OCI-LY7 (cell line): ENCODE data around the gene BICDL1.

Experiments
- EZH2phosphoT487 ChIP-seq: fragments of 200-600 bp; sonication (generic); IDR thresholded peaks from 2 replicates; pipeline ENCODE4 v1.6.1; 2018; ENCODE audit warnings: low read depth, borderline replicate concordance, mild to moderate bottlenecking, mixed run types, antibody characterized with exemption, low read length, moderate library complexity, mixed read lengths
- TF ChIP-seq, protein P1 (sequence below): fragments of 200-600 bp; sonication (generic); conservative IDR thresholded peaks from 2 replicates; pipeline ENCODE4 v1.5.1; 2014; ENCODE audit warnings: mild to moderate bottlenecking, antibody characterized with exemption, low read length, moderate library complexity, mixed read lengths

DNA sequence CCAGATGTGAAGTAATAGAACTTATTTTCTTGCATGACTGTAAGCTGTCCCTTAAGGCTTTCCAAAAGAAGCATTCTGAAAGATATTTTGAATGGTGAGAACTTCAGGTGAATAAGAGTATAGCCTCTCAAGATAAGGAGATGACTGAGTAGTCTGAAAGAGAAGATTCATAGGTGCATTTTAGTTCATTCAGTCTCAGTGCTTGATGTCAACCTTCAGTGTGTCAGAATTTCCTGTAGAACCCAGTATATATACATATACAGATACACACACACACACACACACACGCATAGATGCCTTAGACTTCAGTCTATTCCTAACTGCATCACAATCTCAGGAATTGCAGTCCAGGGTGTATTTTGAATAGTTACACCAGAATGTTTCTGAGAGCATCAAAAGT is 7.4 kb downstream of the BICDL1 start:
- TF ChIP-seq, protein P1, sequence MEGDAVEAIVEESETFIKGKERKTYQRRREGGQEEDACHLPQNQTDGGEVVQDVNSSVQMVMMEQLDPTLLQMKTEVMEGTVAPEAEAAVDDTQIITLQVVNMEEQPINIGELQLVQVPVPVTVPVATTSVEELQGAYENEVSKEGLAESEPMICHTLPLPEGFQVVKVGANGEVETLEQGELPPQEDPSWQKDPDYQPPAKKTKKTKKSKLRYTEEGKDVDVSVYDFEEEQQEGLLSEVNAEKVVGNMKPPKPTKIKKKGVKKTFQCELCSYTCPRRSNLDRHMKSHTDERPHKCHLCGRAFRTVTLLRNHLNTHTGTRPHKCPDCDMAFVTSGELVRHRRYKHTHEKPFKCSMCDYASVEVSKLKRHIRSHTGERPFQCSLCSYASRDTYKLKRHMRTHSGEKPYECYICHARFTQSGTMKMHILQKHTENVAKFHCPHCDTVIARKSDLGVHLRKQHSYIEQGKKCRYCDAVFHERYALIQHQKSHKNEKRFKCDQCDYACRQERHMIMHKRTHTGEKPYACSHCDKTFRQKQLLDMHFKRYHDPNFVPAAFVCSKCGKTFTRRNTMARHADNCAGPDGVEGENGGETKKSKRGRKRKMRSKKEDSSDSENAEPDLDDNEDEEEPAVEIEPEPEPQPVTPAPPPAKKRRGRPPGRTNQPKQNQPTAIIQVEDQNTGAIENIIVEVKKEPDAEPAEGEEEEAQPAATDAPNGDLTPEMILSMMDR: no peak
- TF ChIP-seq EZH2phosphoT487: no peak
